CD4-positive, alpha-beta T cell treated with Interferon alpha-2 for 1 hour (primary cell): ENCODE data around the gene GNA15.
"Not testable (repeated sequence)": the region's sequence is repeated elsewhere in the genome, so short reads cannot be mapped to it uniquely, and the experiment has no call there.

Experiments
- DNase-seq, 2 donors: peaks; one replicate each; pipeline ENCODE4 v3.0.0-alpha.2; 2020 to 2022

Gene GNA15

GRCh38 chr19:3192684-3193083, 56.9 kb downstream of the GNA15 start:
- DNase-seq = no peak

GRCh38 chr19:3193256-3194105, 57.6 kb downstream of the GNA15 start:
- no peak for DNase-seq

GRCh38 chr19:3194106-3195087, 58.6 kb downstream of the GNA15 start:
- DNase-seq = no peak

- DNase-seq = no peak
These were observed 60.5 kb downstream of the GNA15 start for GRCh38 chr19:3196064-3196932.

- no peak for DNase-seq
These were observed 61.0 kb downstream of the GNA15 start for GRCh38 chr19:3196933-3197205.

GRCh38 chr19:3198901-3199700, 63.3 kb downstream of the GNA15 start:
- no peak for DNase-seq

GRCh38 chr19:3201072-3201700, 65.4 kb downstream of the GNA15 start:
- DNase-seq = no peak

GRCh38 chr19:3201911-3202310, 66.1 kb downstream of the GNA15 start:
- no peak for DNase-seq

- no peak for DNase-seq
These were observed 66.5 kb downstream of the GNA15 start for GRCh38 chr19:3202346-3202745.

- not testable (repeated sequence) for DNase-seq
These were observed 67.1 kb downstream of the GNA15 start for GRCh38 chr19:3202895-3203294.

GRCh38 chr19:3203805-3204645, 68.2 kb downstream of the GNA15 start:
- no peak for DNase-seq

- DNase-seq = no peak
These were observed 68.9 kb downstream of the GNA15 start for GRCh38 chr19:3204646-3205275.

GRCh38 chr19:3206216-3206953, 70.6 kb downstream of the GNA15 start:
- no peak for DNase-seq

- DNase-seq = no peak
These were observed 71.8 kb downstream of the GNA15 start for GRCh38 chr19:3207461-3208242.

GRCh38 chr19:3208317-3209207, 72.7 kb downstream of the GNA15 start:
- no peak for DNase-seq

- peak; percentile 58 to 64 for DNase-seq
These were observed 74.6 kb downstream of the GNA15 start for GRCh38 chr19:3210347-3211017.

GRCh38 chr19:3211191-3211590, 75.4 kb downstream of the GNA15 start:
- no peak for DNase-seq
